Ramos (cell line): Measurements from ENCODE around the gene TLL1.

ENCODE experiments used
- in situ Hi-C: fragments of 300-500 bp; cut with MboI; formaldehyde crosslinking; loops from one replicate; pipeline ENCODE4 v1.14.3; 2022; ENCODE audit warnings: low sequenced_read_pairs; ENCODE audit not compliant: unreplicated experiment

Gene TLL1

GRCh38 chr4:165966833-165967232 lies 93.8 kb downstream of the TLL1 start:
- in situ Hi-C loops, result no loop called here

- in situ Hi-C loops, result no loop called here
These were observed 94.4 kb downstream of the TLL1 start for GRCh38 chr4:165967486-165967885.

- in situ Hi-C loops, result no loop called here
These were observed 97.8 kb downstream of the TLL1 start for GRCh38 chr4:165970703-165971420.

GRCh38 chr4:165971446-165971845 lies 98.4 kb downstream of the TLL1 start:
- in situ Hi-C loops, result no loop called here

- in situ Hi-C loops, result no loop called here
These were observed 98.9 kb downstream of the TLL1 start for GRCh38 chr4:165971933-165972332.

GRCh38 chr4:165972747-165973146 lies 99.7 kb downstream of the TLL1 start:
- in situ Hi-C loops, result no loop called here

- in situ Hi-C loops, result no loop called here
These were observed 109.9 kb downstream of the TLL1 start for GRCh38 chr4:165982934-165983333.

GRCh38 chr4:165986956-165987698 lies 114.1 kb downstream of the TLL1 start:
- in situ Hi-C loops, result no loop called here

- in situ Hi-C loops, result no loop called here
These were observed 118.5 kb downstream of the TLL1 start for GRCh38 chr4:165991325-165992180.

- in situ Hi-C loops, result no loop called here
These were observed 119.2 kb downstream of the TLL1 start for GRCh38 chr4:165992283-165992682.

- in situ Hi-C loops, result no loop called here
These were observed 121.7 kb downstream of the TLL1 start for GRCh38 chr4:165994701-165995100.

- in situ Hi-C loops, result no loop called here
These were observed 130.8 kb downstream of the TLL1 start for GRCh38 chr4:166003811-166004210.

GRCh38 chr4:166006217-166006616 lies 133.2 kb downstream of the TLL1 start:
- in situ Hi-C loops, result no loop called here

GRCh38 chr4:166008510-166008909 lies 135.5 kb downstream of the TLL1 start:
- in situ Hi-C loops, result no loop called here

- in situ Hi-C loops, result no loop called here
These were observed 139.3 kb downstream of the TLL1 start for GRCh38 chr4:166012129-166013030.

- in situ Hi-C loops, result no loop called here
These were observed 141.4 kb downstream of the TLL1 start for GRCh38 chr4:166014411-166014810.

- in situ Hi-C loops, result no loop called here
These were observed 144.8 kb downstream of the TLL1 start for GRCh38 chr4:166017804-166018203.

- in situ Hi-C loops, result no loop called here
These were observed 146.6 kb downstream of the TLL1 start for GRCh38 chr4:166019441-166020220.

- in situ Hi-C loops, result no loop called here
These were observed 148.6 kb downstream of the TLL1 start for GRCh38 chr4:166021617-166022016.
